K562 (cell line): ENCODE results near the gene LAPTM5. TPM values are rescaled to one million over a fixed set of nuclear protein-coding genes. Genes with fewer than 3 reads are reported as not detected.

Experiments
- ATAC-seq: fragments of 200-7000 bp; cut with Tn5 transposase; 3 replicates; pipeline ENCODE4 v1.9.1; 2020; ENCODE audit warnings: moderate library complexity
- BruUV-seq: library from RNA; stranded (reverse); fragments of 400-500 nt; replicated peaks from 2 replicates; lab custom pipeline; 2021; lab: Mats Ljungman, UMichigan
- CTCF ChIA-PET: fragments of 300-600 bp; formaldehyde crosslinking; extraction: SDS; loops from one replicate; lab custom pipeline; 2021; ENCODE audit warnings: low intra/inter-chr PET ratio; lab: Yijun Ruan, JAX
- POLR2A ChIA-PET: fragments of 300-600, 350-650 bp; sonication (Branson Sonifier 250); formaldehyde crosslinking; extraction: SDS; loops from one replicate; lab custom pipeline; 2021; ENCODE audit warnings: antibody characterized with exemption, inconsistent platforms; lab: Yijun Ruan, JAX
- DNase-seq, 4 experiments: peaks; one replicate each; pipeline versions ENCODE4 v3.0.0 to v3.0.0-alpha.2; 2011 to 2018; ENCODE audit warnings: low spot score in 3 of 4, mixed read lengths in 3 of 4; ENCODE audit errors: extremely low read depth in 1 of 4
- FAIRE-seq: peaks from 2 replicates; lab custom pipeline; 2011; peaks lifted over from hg19 to GRCh38; lab: Jason Lieb, UNC
- H2AFZ ChIP-seq: 2 replicates; pipeline ENCODE4 v1.6.0; 2011; ENCODE audit warnings: low read depth, low read length, control low read depth, inconsistent platforms
- H3K27ac ChIP-seq: fragments of 200-600 bp; 3 replicates; pipeline ENCODE4 v1.8.0; 2011; ENCODE audit warnings: low read depth, mild to moderate bottlenecking, control low read depth, inconsistent platforms, low read length, moderate library complexity, mixed read lengths; ENCODE audit errors: extremely low read depth
- H3K27me3 ChIP-seq, 2 experiments: fragments of 300-600 bp in 1 of 2; 2 replicates in 1 of 2; 3 replicates in 1 of 2; pipeline versions ENCODE4 v1.6.0 to v1.8.0; 2011; ENCODE audit warnings: inconsistent platforms in 2 of 2, low read length in 2 of 2, mild to moderate bottlenecking in 1 of 2, mixed read lengths in 1 of 2, moderate library complexity in 1 of 2; ENCODE audit not compliant: control insufficient read depth in 2 of 2, insufficient read depth in 2 of 2
- H3K36me3 ChIP-seq: fragments of 300-600 bp; 3 replicates; pipeline ENCODE4 v1.8.0; 2011; ENCODE audit warnings: mild to moderate bottlenecking, low read length, inconsistent platforms; ENCODE audit not compliant: control insufficient read depth, insufficient read depth
- H3K4me1 ChIP-seq, 2 experiments: fragments of 200-600 bp in 1 of 2; replicated peaks in 1 of 2; 2 replicates in 1 of 2; 3 replicates in 1 of 2; pipeline versions ENCODE4 v1.5.1 to v1.8.0; 2011; ENCODE audit warnings: inconsistent platforms in 2 of 2, low read length in 2 of 2, mild to moderate bottlenecking in 1 of 2, mixed read lengths in 1 of 2, moderate library complexity in 1 of 2; ENCODE audit not compliant: control insufficient read depth in 2 of 2, insufficient read depth in 2 of 2
- H3K4me2 ChIP-seq: 2 replicates; pipeline ENCODE4 v1.6.1; 2011; ENCODE audit warnings: low read length, control low read depth, inconsistent platforms, mixed read lengths; ENCODE audit not compliant: insufficient read depth
- H3K4me3 ChIP-seq: fragments of 200-600 bp; sonication (generic), shearing (Covaris generic); 2 replicates; pipeline ENCODE4 v1.5.1; 2016; ENCODE audit warnings: control low read depth, inconsistent platforms
- H3K79me2 ChIP-seq: fragments of 200-600 bp; 3 replicates; pipeline ENCODE4 v1.8.0; 2011; ENCODE audit warnings: low read length, inconsistent platforms; ENCODE audit not compliant: control insufficient read depth, insufficient read depth
- H3K9ac ChIP-seq, 2 experiments: 2 replicates each; pipeline versions ENCODE4 v1.6.0 to v1.6.1; 2011; ENCODE audit warnings: low read depth in 2 of 2, low read length in 2 of 2, control low read depth in 1 of 2, inconsistent platforms in 1 of 2, mild to moderate bottlenecking in 1 of 2, mixed read lengths in 1 of 2; ENCODE audit not compliant: insufficient read depth in 1 of 2
- H3K9me1 ChIP-seq: one replicate; pipeline ENCODE4 v1.6.0; 2011; ENCODE audit warnings: inconsistent platforms, mild to moderate bottlenecking, low read length, moderate library complexity; ENCODE audit not compliant: control insufficient read depth, insufficient read depth
- H3K9me3 ChIP-seq: replicated peaks from 2 replicates; pipeline ENCODE4 v1.5.1; 2011; ENCODE audit warnings: low read depth, low read length, inconsistent platforms; ENCODE audit not compliant: control insufficient read depth, insufficient read depth
- H4K20me1 ChIP-seq: replicated peaks from 2 replicates; pipeline ENCODE4 v1.6.1; 2011; ENCODE audit warnings: low read length, inconsistent platforms, mixed read lengths; ENCODE audit not compliant: control insufficient read depth, insufficient read depth
- ATF1 ChIP-seq, 2 experiments: fragments of 450-650 bp in 1 of 2; IDR thresholded peaks; 2 replicates each; pipeline ENCODE4 v1.6.1; 2016; ENCODE audit warnings: missing compliant biosample characterization in 1 of 2, missing genetic modification characterization in 1 of 2
- C11orf30 ChIP-seq: fragments of 450-650 bp; IDR thresholded peaks from 2 replicates; pipeline ENCODE4 v1.6.1; 2016; ENCODE audit warnings: low read depth, mild to moderate bottlenecking
- EHMT2 ChIP-seq: fragments of 450-650 bp; IDR thresholded peaks from 2 replicates; pipeline ENCODE4 v1.6.1; 2018; ENCODE audit warnings: antibody characterized with exemption
- JUND ChIP-seq, 2 experiments: IDR thresholded peaks; 2 replicates in 1 of 2; 3 replicates in 1 of 2; pipeline ENCODE4 v1.6.1; 2011; ENCODE audit warnings: borderline replicate concordance in 2 of 2, low read depth in 2 of 2, low read length in 2 of 2, improper control_type of control experiment in 1 of 2, missing biosample characterization in 1 of 2, missing genetic modification characterization in 1 of 2, missing genetic modification reagents in 1 of 2
- SIN3B ChIP-seq: fragments of 450-650 bp; IDR thresholded peaks from 2 replicates; pipeline ENCODE4 v1.6.1; 2017; ENCODE audit warnings: low read depth, mild to moderate bottlenecking, moderate library complexity
- ZFP36 ChIP-seq: fragments of 150-350 bp; IDR thresholded peaks from 2 replicates; pipeline ENCODE4 v1.6.1; 2018; ENCODE audit warnings: low read length, low read depth; ENCODE audit not compliant: partially characterized antibody
- ZNF695 ChIP-seq: fragments of 450-650 bp; formaldehyde crosslinking; IDR thresholded peaks from 2 replicates; pipeline ENCODE4 v1.4.0; 2020; ENCODE audit warnings: mild to moderate bottlenecking, moderate library complexity
- ZSCAN32 ChIP-seq: fragments of 450-650 bp; formaldehyde crosslinking; IDR thresholded peaks from 2 replicates; pipeline ENCODE4 v1.4.0; 2020; ENCODE audit warnings: mild to moderate bottlenecking, moderate library complexity
- WGBS: fragments of 100-300 bp; shearing (Covaris generic); methylation state at CpG from one replicate; pipeline ENCODE4 v1.1.6; 2016; ENCODE audit warnings: low coverage, mixed read lengths; ENCODE audit not compliant: insufficient coverage; ENCODE audit errors: missing lambda C conversion rate; 5-methylcytosine and 5-hydroxymethylcytosine counted together
- in situ Hi-C: fragments of 300-500 bp; cut with MboI; formaldehyde crosslinking; loops from 4 replicates; pipeline ENCODE4 v1.15.0; 2018; ENCODE audit warnings: inconsistent platforms, mixed read lengths
- intact Hi-C: fragments of 100-400 bp; cut with micrococcal nuclease; formaldehyde crosslinking; loops from 2 replicates; pipeline ENCODE4 v1.14.2; 2022
- polyA plus RNA-seq, 8 experiments: library from polyadenylated mRNA; depleted of rRNA in 4 of 8; stranded (reverse) in 5 of 8; unstranded in 3 of 8; fragments of >200 nt; fragmentation: Nextera tagmentation in 2 of 8; fragmentation: Illumina TruSeq in 1 of 8; extraction: Ambion mirVana in 2 of 8; extraction: Trizol in 1 of 8; gene quantifications; 2 replicates each; pipeline versions ENCODE4 v1.2.1 to v1.2.3, GENCODE V29; 2011 to 2014; ENCODE audit warnings: inconsistent platforms in 1 of 8, missing spikeins in 1 of 8
- total RNA-seq, 7 experiments: library from RNA; depleted of rRNA in 6 of 7; stranded (reverse); fragments of >200 nt in 6 of 7; fragmentation: Illumina TruSeq in 2 of 7; extraction: Trizol in 2 of 7; gene quantifications; 2 replicates each; pipeline versions ENCODE4 v1.2.1 to v1.2.3, GENCODE V29; 2011 to 2021; ENCODE audit warnings: low replicate concordance in 1 of 7
- TF ChIP-seq, protein P1 (sequence below): sonication (generic); formaldehyde crosslinking; IDR thresholded peaks from 2 replicates; pipeline ENCODE4 v1.8.0; 2023; ENCODE audit warnings: missing genetic modification reagents, mild to moderate bottlenecking, borderline replicate concordance
- TF ChIP-seq, protein P2 (sequence below): fragments of 250-450 bp; sonication (Bioruptor Pico); IDR thresholded peaks from 2 replicates; pipeline ENCODE4 v1.5.1; 2021; ENCODE audit warnings: mild to moderate bottlenecking
- TF ChIP-seq, protein P3 (sequence below), 2 experiments: IDR thresholded peaks; 2 replicates each; pipeline ENCODE4 v1.6.1; 2012; ENCODE audit warnings: improper control_type of control experiment in 2 of 2, low read depth in 2 of 2, low read length in 2 of 2, borderline replicate concordance in 1 of 2

LAPTM5 gene
- total and polyA plus RNA-seq, 9 of the 15 experiments (the other 6 are each of a cell fraction or from before 2014, with no cell fraction given): 2.4 to 47.3 (median 20.3) TPM

DNA sequence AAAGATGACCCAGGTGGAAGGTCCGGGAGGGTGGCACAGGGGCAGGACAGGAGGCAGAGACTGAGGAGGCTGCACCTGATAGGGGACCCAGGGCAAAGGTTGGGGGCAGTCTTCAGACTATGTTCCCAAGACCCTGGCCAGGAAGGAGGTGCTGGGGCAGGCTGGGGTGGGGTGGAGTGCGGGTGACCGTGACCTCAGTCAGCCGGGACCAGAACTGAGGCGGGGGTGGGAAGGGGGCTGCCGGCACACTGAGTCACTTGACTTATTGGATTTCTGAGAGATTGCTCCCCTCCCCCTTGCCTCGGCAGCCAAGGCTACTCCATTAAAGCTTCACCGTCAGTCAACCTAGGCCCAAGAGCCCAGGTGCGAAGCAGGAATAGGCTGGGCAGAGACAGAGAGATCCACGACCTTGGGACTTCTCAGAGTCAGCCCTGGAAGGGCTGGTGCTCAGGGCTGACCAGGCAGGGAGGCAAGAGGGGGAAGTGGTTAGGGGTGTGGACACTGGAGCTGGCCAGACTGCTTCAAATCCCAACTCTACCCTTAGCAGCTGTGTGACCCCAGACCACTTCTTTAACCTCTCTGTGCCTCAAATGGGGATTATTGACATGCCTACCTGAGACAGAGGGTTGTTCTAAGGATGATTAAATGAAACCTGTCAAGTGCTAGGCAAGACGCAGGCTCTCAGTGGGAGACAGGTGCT, 47.9 kb upstream of the LAPTM5 start:
- no peak for DNase-seq
- BruUV-seq: no TSS peak
- Histone ChIP-seq H3K27me3 (no peaks in the 10 kb centered on the region; a peak in 1 of 5 replicates), H3K9ac (peak overlapping the region in 1 of 2 experiments; percentile 32; a peak in 2 of 4 replicates), H3K9me1 (no peaks in the 10 kb centered on the region), H3K79me2 (no peaks in the 10 kb centered on the region), H3K9me3 (no peaks in the 10 kb centered on the region), H4K20me1 (no peaks in the 10 kb centered on the region), H2AFZ (no peak overlapping the region), H3K4me1 (peaks cover 29% of the 10 kb centered on the region in 2 experiments), H3K4me2 (no peak overlapping the region), H3K36me3 (no peaks in the 10 kb centered on the region), H3K27ac (no peak overlapping the region), H3K4me3 (no peak overlapping the region)
- ChIA-PET POLR2A (interaction anchor here (0.5 to 2.0 kb wide), 11 partner anchors 9 to 128 kb away, joined by 3 to 13 read pairs (median 4); no protein-coding TSS in a partner anchor), CTCF (interaction anchor here (4.7 kb wide), 1 partner anchor 105 kb away, joined by 109 read pairs; the partner anchor contains the start of gene SDC3)
- intact Hi-C loops: no loop called here
- in situ Hi-C loops: no loop called here
- no peak for ATAC-seq
- FAIRE-seq: no peak
- WGBS: 18% methylated on average over 11 of the region's 11 CpGs
- TF ChIP-seq JUND (IDR thresholded peaks at IDR 0.05; ENCODE audit: borderline replicate concordance, low read depth, low read length) (peak; percentile 26; the same call in 1 of the 2 replicates), JUND (tag; IDR thresholded peaks at IDR 0.05; ENCODE audit: borderline replicate concordance, low read depth, low read length) (no peak), ZFP36 (peak; percentile 80), EHMT2 (no peak), SIN3B (no peak), ATF1 (CRISPR knock-in tag; IDR thresholded peaks at IDR 0.05) (no peak), ATF1 (tag; IDR thresholded peaks at IDR 0.05) (no peak), C11orf30 (no peak), ZSCAN32 (CRISPR knock-in tag) (no peak), ZNF695 (CRISPR knock-in tag) (no peak)
- TF ChIP-seq, protein P1, sequence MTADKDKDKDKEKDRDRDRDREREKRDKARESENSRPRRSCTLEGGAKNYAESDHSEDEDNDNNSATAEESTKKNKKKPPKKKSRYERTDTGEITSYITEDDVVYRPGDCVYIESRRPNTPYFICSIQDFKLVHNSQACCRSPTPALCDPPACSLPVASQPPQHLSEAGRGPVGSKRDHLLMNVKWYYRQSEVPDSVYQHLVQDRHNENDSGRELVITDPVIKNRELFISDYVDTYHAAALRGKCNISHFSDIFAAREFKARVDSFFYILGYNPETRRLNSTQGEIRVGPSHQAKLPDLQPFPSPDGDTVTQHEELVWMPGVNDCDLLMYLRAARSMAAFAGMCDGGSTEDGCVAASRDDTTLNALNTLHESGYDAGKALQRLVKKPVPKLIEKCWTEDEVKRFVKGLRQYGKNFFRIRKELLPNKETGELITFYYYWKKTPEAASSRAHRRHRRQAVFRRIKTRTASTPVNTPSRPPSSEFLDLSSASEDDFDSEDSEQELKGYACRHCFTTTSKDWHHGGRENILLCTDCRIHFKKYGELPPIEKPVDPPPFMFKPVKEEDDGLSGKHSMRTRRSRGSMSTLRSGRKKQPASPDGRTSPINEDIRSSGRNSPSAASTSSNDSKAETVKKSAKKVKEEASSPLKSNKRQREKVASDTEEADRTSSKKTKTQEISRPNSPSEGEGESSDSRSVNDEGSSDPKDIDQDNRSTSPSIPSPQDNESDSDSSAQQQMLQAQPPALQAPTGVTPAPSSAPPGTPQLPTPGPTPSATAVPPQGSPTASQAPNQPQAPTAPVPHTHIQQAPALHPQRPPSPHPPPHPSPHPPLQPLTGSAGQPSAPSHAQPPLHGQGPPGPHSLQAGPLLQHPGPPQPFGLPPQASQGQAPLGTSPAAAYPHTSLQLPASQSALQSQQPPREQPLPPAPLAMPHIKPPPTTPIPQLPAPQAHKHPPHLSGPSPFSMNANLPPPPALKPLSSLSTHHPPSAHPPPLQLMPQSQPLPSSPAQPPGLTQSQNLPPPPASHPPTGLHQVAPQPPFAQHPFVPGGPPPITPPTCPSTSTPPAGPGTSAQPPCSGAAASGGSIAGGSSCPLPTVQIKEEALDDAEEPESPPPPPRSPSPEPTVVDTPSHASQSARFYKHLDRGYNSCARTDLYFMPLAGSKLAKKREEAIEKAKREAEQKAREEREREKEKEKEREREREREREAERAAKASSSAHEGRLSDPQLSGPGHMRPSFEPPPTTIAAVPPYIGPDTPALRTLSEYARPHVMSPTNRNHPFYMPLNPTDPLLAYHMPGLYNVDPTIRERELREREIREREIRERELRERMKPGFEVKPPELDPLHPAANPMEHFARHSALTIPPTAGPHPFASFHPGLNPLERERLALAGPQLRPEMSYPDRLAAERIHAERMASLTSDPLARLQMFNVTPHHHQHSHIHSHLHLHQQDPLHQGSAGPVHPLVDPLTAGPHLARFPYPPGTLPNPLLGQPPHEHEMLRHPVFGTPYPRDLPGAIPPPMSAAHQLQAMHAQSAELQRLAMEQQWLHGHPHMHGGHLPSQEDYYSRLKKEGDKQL (CRISPR knock-in tag): no peak
- TF ChIP-seq, protein P2, sequence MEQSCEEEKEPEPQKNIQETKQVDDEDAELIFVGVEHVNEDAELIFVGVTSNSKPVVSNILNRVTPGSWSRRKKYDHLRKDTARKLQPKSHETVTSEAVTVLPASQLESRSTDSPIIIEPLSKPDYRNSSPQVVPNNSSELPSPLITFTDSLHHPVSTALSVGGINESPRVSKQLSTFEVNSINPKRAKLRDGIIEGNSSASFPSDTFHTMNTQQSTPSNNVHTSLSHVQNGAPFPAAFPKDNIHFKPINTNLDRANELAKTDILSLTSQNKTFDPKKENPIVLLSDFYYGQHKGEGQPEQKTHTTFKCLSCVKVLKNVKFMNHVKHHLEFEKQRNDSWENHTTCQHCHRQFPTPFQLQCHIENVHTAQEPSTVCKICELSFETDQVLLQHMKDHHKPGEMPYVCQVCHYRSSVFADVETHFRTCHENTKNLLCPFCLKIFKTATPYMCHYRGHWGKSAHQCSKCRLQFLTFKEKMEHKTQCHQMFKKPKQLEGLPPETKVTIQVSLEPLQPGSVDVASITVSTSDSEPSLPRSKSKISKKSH (CRISPR knock-in tag): no peak
- TF ChIP-seq, protein P3, sequence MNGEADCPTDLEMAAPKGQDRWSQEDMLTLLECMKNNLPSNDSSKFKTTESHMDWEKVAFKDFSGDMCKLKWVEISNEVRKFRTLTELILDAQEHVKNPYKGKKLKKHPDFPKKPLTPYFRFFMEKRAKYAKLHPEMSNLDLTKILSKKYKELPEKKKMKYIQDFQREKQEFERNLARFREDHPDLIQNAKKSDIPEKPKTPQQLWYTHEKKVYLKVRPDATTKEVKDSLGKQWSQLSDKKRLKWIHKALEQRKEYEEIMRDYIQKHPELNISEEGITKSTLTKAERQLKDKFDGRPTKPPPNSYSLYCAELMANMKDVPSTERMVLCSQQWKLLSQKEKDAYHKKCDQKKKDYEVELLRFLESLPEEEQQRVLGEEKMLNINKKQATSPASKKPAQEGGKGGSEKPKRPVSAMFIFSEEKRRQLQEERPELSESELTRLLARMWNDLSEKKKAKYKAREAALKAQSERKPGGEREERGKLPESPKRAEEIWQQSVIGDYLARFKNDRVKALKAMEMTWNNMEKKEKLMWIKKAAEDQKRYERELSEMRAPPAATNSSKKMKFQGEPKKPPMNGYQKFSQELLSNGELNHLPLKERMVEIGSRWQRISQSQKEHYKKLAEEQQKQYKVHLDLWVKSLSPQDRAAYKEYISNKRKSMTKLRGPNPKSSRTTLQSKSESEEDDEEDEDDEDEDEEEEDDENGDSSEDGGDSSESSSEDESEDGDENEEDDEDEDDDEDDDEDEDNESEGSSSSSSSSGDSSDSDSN (IDR thresholded peaks at IDR 0.05; ENCODE audit: borderline replicate concordance in 1 of 2, low read depth in 2 of 2, low read length in 2 of 2): no peak
